Activated CD8-positive, alpha-beta T cell treated with anti-CD3 and anti-CD28 coated beads, Interleukin-2, amount 10 ng/mL, durations not matched to agents 7 days and 5 days (primary cell): Measurements from ENCODE around the gene CCDC88A. TPM values are rescaled to one million over a fixed set of nuclear protein-coding genes. Genes with fewer than 3 reads are reported as not detected.
"Not testable (repeated sequence)": the region's sequence is repeated elsewhere in the genome, so short reads cannot be mapped to it uniquely, and the experiment has no call there.

Experiments
- ATAC-seq: fragments of 150-1000 bp; cut with Tn5 transposase; one replicate; pipeline ENCODE4 v1.10.0; 2021; ENCODE audit warnings: moderate library complexity
- CTCF ChIA-PET: fragments of 350-600 bp; sonication (Branson Sonifier 250); formaldehyde crosslinking; loops from one replicate; lab custom pipeline; 2021; ENCODE audit warnings: antibody characterized with exemption; lab: Charles Lee
- POLR2A ChIA-PET: fragments of 350-600 bp; sonication (Branson Sonifier 250); formaldehyde crosslinking; loops from one replicate; lab custom pipeline; 2021; ENCODE audit warnings: antibody characterized with exemption; lab: Charles Lee
- DNase-seq: peaks from one replicate; pipeline ENCODE4 v3.0.0-alpha.2; 2020
- H3K27ac Mint-ChIP-seq: one replicate; pipeline ENCODE4 v1.8.0; 2021; ENCODE audit warnings: mild to moderate bottlenecking, mixed read lengths
- H3K27me3 Mint-ChIP-seq: one replicate; pipeline ENCODE4 v1.8.0; 2021; ENCODE audit warnings: low read depth, mixed read lengths
- H3K36me3 Mint-ChIP-seq: one replicate; pipeline ENCODE4 v1.8.0; 2021; ENCODE audit warnings: low read depth, mixed read lengths
- H3K4me1 Mint-ChIP-seq: one replicate; pipeline ENCODE4 v1.8.0; 2021; ENCODE audit warnings: low read depth, mixed read lengths
- H3K4me3 Mint-ChIP-seq: one replicate; pipeline ENCODE4 v1.8.0; 2021; ENCODE audit warnings: mild to moderate bottlenecking, mixed read lengths
- H3K9me3 Mint-ChIP-seq: one replicate; pipeline ENCODE4 v1.8.0; 2022; ENCODE audit warnings: mixed read lengths; ENCODE audit not compliant: insufficient read depth
- total RNA-seq, 2 experiments: library from RNA; stranded (reverse); gene quantifications; one replicate each; pipeline ENCODE4 v1.2.3, GENCODE V29; 2021

CCDC88A gene, protein sequence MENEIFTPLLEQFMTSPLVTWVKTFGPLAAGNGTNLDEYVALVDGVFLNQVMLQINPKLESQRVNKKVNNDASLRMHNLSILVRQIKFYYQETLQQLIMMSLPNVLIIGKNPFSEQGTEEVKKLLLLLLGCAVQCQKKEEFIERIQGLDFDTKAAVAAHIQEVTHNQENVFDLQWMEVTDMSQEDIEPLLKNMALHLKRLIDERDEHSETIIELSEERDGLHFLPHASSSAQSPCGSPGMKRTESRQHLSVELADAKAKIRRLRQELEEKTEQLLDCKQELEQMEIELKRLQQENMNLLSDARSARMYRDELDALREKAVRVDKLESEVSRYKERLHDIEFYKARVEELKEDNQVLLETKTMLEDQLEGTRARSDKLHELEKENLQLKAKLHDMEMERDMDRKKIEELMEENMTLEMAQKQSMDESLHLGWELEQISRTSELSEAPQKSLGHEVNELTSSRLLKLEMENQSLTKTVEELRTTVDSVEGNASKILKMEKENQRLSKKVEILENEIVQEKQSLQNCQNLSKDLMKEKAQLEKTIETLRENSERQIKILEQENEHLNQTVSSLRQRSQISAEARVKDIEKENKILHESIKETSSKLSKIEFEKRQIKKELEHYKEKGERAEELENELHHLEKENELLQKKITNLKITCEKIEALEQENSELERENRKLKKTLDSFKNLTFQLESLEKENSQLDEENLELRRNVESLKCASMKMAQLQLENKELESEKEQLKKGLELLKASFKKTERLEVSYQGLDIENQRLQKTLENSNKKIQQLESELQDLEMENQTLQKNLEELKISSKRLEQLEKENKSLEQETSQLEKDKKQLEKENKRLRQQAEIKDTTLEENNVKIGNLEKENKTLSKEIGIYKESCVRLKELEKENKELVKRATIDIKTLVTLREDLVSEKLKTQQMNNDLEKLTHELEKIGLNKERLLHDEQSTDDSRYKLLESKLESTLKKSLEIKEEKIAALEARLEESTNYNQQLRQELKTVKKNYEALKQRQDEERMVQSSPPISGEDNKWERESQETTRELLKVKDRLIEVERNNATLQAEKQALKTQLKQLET (N-terminal part only)
- total RNA-seq = 10 to 100 TPM; 12.0 to 12.9 TPM

- ChIA-PET CTCF (interaction anchor here (0.6 to 1.1 kb wide), 2 partner anchors 12 to 88 kb away, joined by 3 read pairs; no protein-coding TSS in a partner anchor), POLR2A (no interaction called here)
- Mint-ChIP-seq H3K4me1 (peaks cover 34% of the 10 kb centered on the region), H3K27ac (peak within 1 kb of the TSS; percentile 70), H3K27me3 (peaks cover 28% of the 10 kb centered on the region), H3K4me3 (peak within 1 kb of the TSS; percentile 81), H3K36me3 (no peaks in the 10 kb centered on the region), H3K9me3 (no peaks in the 10 kb centered on the region)
- ATAC-seq = peak; percentile 89
- DNase-seq = peak; percentile 87
These were observed at the start of gene CCDC88A for GRCh38 chr2:55419679-55420438. Gene CCDC88A, minus strand, starts transcription at chr2:55419856. Its CDS starts 777 bp downstream, at chr2:55419079.

- Mint-ChIP-seq H3K4me3 (no peak overlapping the region), H3K9me3 (no peaks in the 10 kb centered on the region), H3K4me1 (no peaks in the 10 kb centered on the region), H3K27ac (no peak overlapping the region), H3K27me3 (peaks cover 18% of the 10 kb centered on the region), H3K36me3 (no peaks in the 10 kb centered on the region)
- DNase-seq (no peak), ATAC-seq (no peak)
- ChIA-PET CTCF (interaction anchor here (1.5 kb wide), 1 partner anchor 52 kb away, joined by 3 read pairs; no protein-coding TSS in a partner anchor), POLR2A (no interaction called here)
These were observed 42.0 kb upstream of the CCDC88A start for GRCh38 chr2:55461679-55462078.

GRCh38 chr2:55460562-55460961 is 40.9 kb upstream of the CCDC88A start:
- Mint-ChIP-seq H3K36me3 (no peaks in the 10 kb centered on the region), H3K4me3 (no peak overlapping the region), H3K27ac (no peak overlapping the region), H3K27me3 (peaks cover 12% of the 10 kb centered on the region), H3K9me3 (no peaks in the 10 kb centered on the region), H3K4me1 (no peaks in the 10 kb centered on the region)
- CTCF ChIA-PET = no interaction called here
- ATAC-seq (no peak), DNase-seq (no peak)
- POLR2A ChIA-PET = no interaction called here

GRCh38 chr2:55459714-55460274 is 40.1 kb upstream of the CCDC88A start:
- no peak for ATAC-seq
- Mint-ChIP-seq H3K27ac (no peak overlapping the region), H3K27me3 (peaks cover 10% of the 10 kb centered on the region), H3K36me3 (no peaks in the 10 kb centered on the region), H3K9me3 (no peaks in the 10 kb centered on the region), H3K4me1 (no peaks in the 10 kb centered on the region), H3K4me3 (no peak overlapping the region)
- CTCF ChIA-PET = no interaction called here
- no peak for DNase-seq
- POLR2A ChIA-PET = no interaction called here

DNA sequence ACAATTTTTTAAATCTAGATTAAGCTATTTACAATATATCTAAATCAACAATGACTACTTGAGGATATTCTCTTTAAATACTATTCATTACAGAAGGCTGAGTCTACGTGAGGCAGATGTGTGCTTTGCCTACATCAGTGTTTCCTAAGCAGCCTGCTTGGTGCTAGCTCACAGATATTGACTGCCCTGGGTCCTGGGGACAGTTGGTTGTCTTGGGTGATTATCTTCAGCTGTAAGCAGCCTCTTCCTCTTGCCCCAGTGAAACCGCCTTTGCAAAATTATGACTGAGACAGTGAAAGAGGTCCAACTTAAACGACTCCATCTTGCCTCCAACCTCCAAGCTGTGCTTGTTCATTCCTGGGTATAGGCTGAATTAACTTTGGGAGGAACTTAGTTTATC is 39.6 kb upstream of the CCDC88A start:
- ATAC-seq (no peak), DNase-seq (no peak)
- Mint-ChIP-seq H3K9me3 (no peaks in the 10 kb centered on the region), H3K4me1 (no peaks in the 10 kb centered on the region), H3K27me3 (peaks cover 7% of the 10 kb centered on the region), H3K4me3 (no peak overlapping the region), H3K27ac (no peak overlapping the region), H3K36me3 (no peaks in the 10 kb centered on the region)
- ChIA-PET CTCF (no interaction called here), POLR2A (no interaction called here)

- ChIA-PET CTCF (no interaction called here), POLR2A (interaction anchor here (0.5 kb wide), 1 partner anchor 81 kb away, joined by 3 read pairs; no protein-coding TSS in a partner anchor)
- no peak overlapping the region for H3K27ac Mint-ChIP-seq
- ATAC-seq (no peak), DNase-seq (no peak)
- no peaks in the 10 kb centered on the region for H3K9me3 Mint-ChIP-seq
- no peak overlapping the region for H3K4me3 Mint-ChIP-seq
- H3K36me3 Mint-ChIP-seq = no peaks in the 10 kb centered on the region
- no peaks in the 10 kb centered on the region for H3K27me3 Mint-ChIP-seq
- H3K4me1 Mint-ChIP-seq = no peaks in the 10 kb centered on the region
These were observed 34.5 kb upstream of the CCDC88A start for GRCh38 chr2:55454121-55454520.

DNA sequence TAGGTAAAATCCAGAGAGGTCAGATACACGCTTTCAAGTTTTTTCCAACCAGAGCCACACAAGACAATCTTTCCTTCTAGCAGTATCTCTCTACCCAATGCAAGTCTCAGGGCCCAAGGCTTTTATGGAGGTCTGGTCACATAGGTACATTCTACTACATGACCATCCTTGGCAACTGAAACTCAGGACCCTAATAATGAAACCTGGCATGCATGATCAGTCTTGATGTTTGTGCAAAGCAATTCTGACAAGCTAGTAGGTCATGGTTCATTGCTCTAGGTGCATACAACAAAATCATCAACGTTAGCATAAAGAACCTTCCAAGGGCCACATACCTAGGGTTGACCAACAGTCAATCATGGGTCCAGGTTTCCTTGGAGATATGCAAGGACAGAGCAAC is 33.2 kb upstream of the CCDC88A start:
- Mint-ChIP-seq H3K4me1 (no peaks in the 10 kb centered on the region), H3K36me3 (no peaks in the 10 kb centered on the region), H3K27me3 (no peaks in the 10 kb centered on the region), H3K4me3 (no peak overlapping the region), H3K9me3 (no peaks in the 10 kb centered on the region), H3K27ac (no peak overlapping the region)
- ChIA-PET POLR2A (interaction anchor here (0.6 kb wide), 1 partner anchor 71 kb away, joined by 3 read pairs; no protein-coding TSS in a partner anchor), CTCF (no interaction called here)
- DNase-seq (no peak), ATAC-seq (no peak)

- no peaks in the 10 kb centered on the region for H3K36me3 Mint-ChIP-seq
- no peaks in the 10 kb centered on the region for H3K4me1 Mint-ChIP-seq
- DNase-seq (no peak), ATAC-seq (no peak)
- ChIA-PET CTCF (no interaction called here), POLR2A (no interaction called here)
- no peak overlapping the region for H3K4me3 Mint-ChIP-seq
- H3K27ac Mint-ChIP-seq = no peak overlapping the region
- H3K27me3 Mint-ChIP-seq = no peaks in the 10 kb centered on the region
- no peaks in the 10 kb centered on the region for H3K9me3 Mint-ChIP-seq
These were observed 32.0 kb upstream of the CCDC88A start for GRCh38 chr2:55451699-55452098.

- CTCF ChIA-PET, POLR2A ChIA-PET, H3K9me3 Mint-ChIP-seq, H3K36me3 Mint-ChIP-seq, H3K4me3 Mint-ChIP-seq, ATAC-seq, H3K27ac Mint-ChIP-seq, H3K27me3 Mint-ChIP-seq, DNase-seq, H3K4me1 Mint-ChIP-seq: not testable (repeated sequence)
These were observed 30.4 kb upstream of the CCDC88A start for GRCh38 chr2:55450014-55450413.

GRCh38 chr2:55442045-55442760 is 22.5 kb upstream of the CCDC88A start:
- H3K36me3 Mint-ChIP-seq, H3K4me3 Mint-ChIP-seq, H3K9me3 Mint-ChIP-seq, CTCF ChIA-PET, H3K4me1 Mint-ChIP-seq, POLR2A ChIA-PET, H3K27ac Mint-ChIP-seq, DNase-seq, ATAC-seq, H3K27me3 Mint-ChIP-seq: not testable (repeated sequence)
